H1 (cell line): ENCODE data around the gene SCYGR4. TPM values are rescaled to one million over a fixed set of nuclear protein-coding genes. Genes with fewer than 3 reads are reported as not detected.

ENCODE experiments used
- CTCF ChIA-PET: fragments of 300-600 bp; sonication (Branson Sonifier 250); formaldehyde crosslinking; loops from one replicate; lab custom pipeline; 2021; ENCODE audit not compliant: partially characterized antibody; lab: Charles Lee
- POLR2A ChIA-PET: fragments of 300-600 bp; sonication (Branson Sonifier 250); formaldehyde crosslinking; loops from one replicate; lab custom pipeline; 2021; ENCODE audit warnings: inconsistent platforms; ENCODE audit not compliant: partially characterized antibody; lab: Charles Lee
- DNase-seq, 2 experiments: peaks; one replicate each; pipeline versions ENCODE4 v3.0.0 to v3.0.0-alpha.2; 2010 to 2022; ENCODE audit warnings: low spot score in 2 of 2, low read depth in 1 of 2, mixed read lengths in 1 of 2
- FAIRE-seq: peaks from 2 replicates; lab custom pipeline; 2011; peaks lifted over from hg19 to GRCh38; lab: Jason Lieb, UNC
- H2AFZ ChIP-seq: 2 replicates; pipeline ENCODE4 v1.8.1; 2012; ENCODE audit warnings: low read length, inconsistent platforms
- H2AK5ac ChIP-seq: 2 replicates; pipeline ENCODE4 v1.6.1; 2013; ENCODE audit warnings: low read depth, low read length
- H2BK120ac ChIP-seq: replicated peaks from 2 replicates; pipeline ENCODE3; 2013; ENCODE audit warnings: low read depth, low read length, inconsistent platforms
- H2BK12ac ChIP-seq: 2 replicates; pipeline ENCODE4 v1.6.1; 2013; ENCODE audit warnings: low read depth, low read length
- H2BK15ac ChIP-seq: 2 replicates; pipeline ENCODE4 v1.6.1; 2013; ENCODE audit warnings: low read length
- H2BK20ac ChIP-seq: 2 replicates; pipeline ENCODE4 v1.6.1; 2013; ENCODE audit warnings: low read length
- H2BK5ac ChIP-seq: 2 replicates; pipeline ENCODE4 v1.6.1; 2013; ENCODE audit warnings: low read depth, low read length
- H3K14ac ChIP-seq: 2 replicates; pipeline ENCODE4 v1.6.1; 2013; ENCODE audit warnings: inconsistent platforms; ENCODE audit not compliant: insufficient read length
- H3K18ac ChIP-seq: 2 replicates; pipeline ENCODE4 v1.6.1; 2013; ENCODE audit warnings: low read length; ENCODE audit errors: extremely low read depth
- H3K23ac ChIP-seq: 2 replicates; pipeline ENCODE4 v1.6.1; 2013; ENCODE audit warnings: inconsistent platforms; ENCODE audit not compliant: insufficient read length
- H3K23me2 ChIP-seq: 2 replicates; pipeline ENCODE4 v1.6.1; 2013; ENCODE audit warnings: low read depth, low read length
- H3K27ac ChIP-seq: 2 replicates; pipeline ENCODE4 v1.6.1; 2011; ENCODE audit warnings: low read depth, low read length, inconsistent platforms
- H3K27me3 ChIP-seq, 4 experiments: replicated peaks in 1 of 4; 1 replicate in 1 of 4; 2 replicates in 3 of 4; pipeline versions ENCODE4 v1.6.1 to v1.8.1; 2011 to 2013; ENCODE audit warnings: low read length in 3 of 4, mild to moderate bottlenecking in 3 of 4, inconsistent platforms in 2 of 4, mixed read lengths in 2 of 4, moderate library complexity in 1 of 4; ENCODE audit not compliant: control insufficient read depth in 3 of 4, insufficient read depth in 3 of 4; ENCODE audit errors: extremely low read depth in 1 of 4
- H3K36me3 ChIP-seq, 4 experiments: 2 replicates each; pipeline versions ENCODE4 v1.6.1 to v1.8.1; 2011 to 2013; ENCODE audit warnings: mild to moderate bottlenecking in 4 of 4, low read length in 3 of 4, moderate library complexity in 2 of 4, control low read depth in 1 of 4, inconsistent platforms in 1 of 4; ENCODE audit not compliant: insufficient read depth in 4 of 4, control insufficient read depth in 2 of 4
- H3K4ac ChIP-seq: replicated peaks from 2 replicates; pipeline ENCODE3; 2013; ENCODE audit warnings: low read length, low read depth, mixed read lengths, inconsistent platforms; ENCODE audit not compliant: insufficient read length
- H3K4me1 ChIP-seq, 4 experiments: replicated peaks in 1 of 4; 1 replicate in 1 of 4; 2 replicates in 3 of 4; pipeline versions ENCODE4 v1.6.1 to v1.8.1; 2011 to 2013; ENCODE audit warnings: low read length in 3 of 4, inconsistent platforms in 2 of 4, mixed read lengths in 1 of 4; ENCODE audit not compliant: insufficient read depth in 4 of 4, control insufficient read depth in 3 of 4
- H3K4me2 ChIP-seq, 2 experiments: 2 replicates each; pipeline versions ENCODE4 v1.6.1 to v1.8.1; 2011 to 2013; ENCODE audit warnings: low read depth in 2 of 2, low read length in 2 of 2, control low read depth in 1 of 2, inconsistent platforms in 1 of 2, mild to moderate bottlenecking in 1 of 2; ENCODE audit not compliant: insufficient read depth in 1 of 2
- H3K4me3 ChIP-seq, 4 experiments: fragments of 200-600, 300-600 bp in 1 of 4; sonication (generic), shearing (Covaris generic), sonication (Bioruptor Twin) in 1 of 4; 2 replicates each; pipeline versions ENCODE4 v1.5.1 to v1.8.1; 2011 to 2016; ENCODE audit warnings: low read length in 4 of 4, low read depth in 3 of 4, control low read depth in 2 of 4, inconsistent platforms in 2 of 4, mild to moderate bottlenecking in 2 of 4, mixed read lengths in 1 of 4, moderate library complexity in 1 of 4; ENCODE audit not compliant: insufficient read depth in 2 of 4; ENCODE audit errors: extremely low read depth in 1 of 4
- H3K56ac ChIP-seq: replicated peaks from 2 replicates; pipeline ENCODE3; 2013; ENCODE audit warnings: low read depth, mild to moderate bottlenecking, mixed read lengths, low read length, inconsistent platforms; ENCODE audit not compliant: insufficient read length
- H3K79me1 ChIP-seq: 2 replicates; pipeline ENCODE4 v1.6.1; 2013; ENCODE audit warnings: low read depth, low read length, control low read depth
- H3K79me2 ChIP-seq, 2 experiments: 2 replicates each; pipeline versions ENCODE4 v1.6.1 to v1.8.1; 2012 to 2013; ENCODE audit warnings: low read length in 2 of 2, mild to moderate bottlenecking in 2 of 2, inconsistent platforms in 1 of 2; ENCODE audit not compliant: insufficient read depth in 2 of 2, control insufficient read depth in 1 of 2
- H3K9ac ChIP-seq, 4 experiments: replicated peaks in 1 of 4; 1 replicate in 1 of 4; 2 replicates in 3 of 4; pipeline versions ENCODE4 v1.6.1 to v1.8.1; 2011 to 2013; ENCODE audit warnings: low read depth in 3 of 4, low read length in 3 of 4, control low read depth in 2 of 4, mild to moderate bottlenecking in 2 of 4, moderate library complexity in 2 of 4, inconsistent platforms in 1 of 4; ENCODE audit errors: extremely low read depth in 1 of 4
- H3K9me3 ChIP-seq, 2 experiments: 2 replicates each; pipeline versions ENCODE4 v1.6.1 to v1.8.1; 2012 to 2013; ENCODE audit warnings: mild to moderate bottlenecking in 2 of 2, moderate library complexity in 2 of 2, control low read depth in 1 of 2, inconsistent platforms in 1 of 2, low read depth in 1 of 2, low read length in 1 of 2, mixed read lengths in 1 of 2; ENCODE audit not compliant: insufficient read depth in 2 of 2
- H4K20me1 ChIP-seq, 2 experiments: replicated peaks in 1 of 2; 2 replicates each; pipeline versions ENCODE3 to v1.8.1; 2011 to 2013; ENCODE audit warnings: inconsistent platforms in 2 of 2, low read length in 2 of 2, mild to moderate bottlenecking in 1 of 2; ENCODE audit not compliant: insufficient read depth in 2 of 2, control insufficient read depth in 1 of 2
- H4K5ac ChIP-seq: 2 replicates; pipeline ENCODE4 v1.6.1; 2013; ENCODE audit warnings: low read length, low read depth, mixed read lengths, inconsistent platforms; ENCODE audit not compliant: insufficient read length
- H4K8ac ChIP-seq: 2 replicates; pipeline ENCODE4 v1.8.0; 2013; ENCODE audit warnings: mild to moderate bottlenecking, moderate library complexity, low read length, inconsistent platforms; ENCODE audit not compliant: insufficient read depth; ENCODE audit errors: extremely low read depth
- H4K91ac ChIP-seq: replicated peaks from 2 replicates; pipeline ENCODE3; 2013; ENCODE audit warnings: low read length, mixed read lengths, inconsistent platforms; ENCODE audit not compliant: insufficient read length
- EZH2 ChIP-seq: fragments of 200-600 bp; sonication (generic); IDR thresholded peaks from 2 replicates; pipeline ENCODE4 v1.7.1; 2012; ENCODE audit warnings: low read depth, mild to moderate bottlenecking, moderate library complexity, low read length, inconsistent platforms; ENCODE audit not compliant: severe bottlenecking
- GTF2F1 ChIP-seq: IDR thresholded peaks from 2 replicates; pipeline ENCODE4 v1.6.1; 2012; ENCODE audit warnings: low read depth, low read length, improper control_type of control experiment, borderline replicate concordance
- KDM4A ChIP-seq: IDR thresholded peaks from one replicate; pipeline ENCODE4 v1.7.1; 2012; ENCODE audit warnings: low read depth, mild to moderate bottlenecking, moderate library complexity, low read length, inconsistent platforms; ENCODE audit not compliant: severe bottlenecking
- RNF2 ChIP-seq: fragments of 200-900, 300-1000 bp; sonication (generic); IDR thresholded peaks from 2 replicates; pipeline ENCODE4 v1.7.1; 2016; ENCODE audit warnings: borderline replicate concordance, low read depth, mild to moderate bottlenecking, antibody characterized with exemption, low read length; ENCODE audit not compliant: poor library complexity, severe bottlenecking; ENCODE audit errors: missing control alignments
- SUZ12 ChIP-seq: fragments of 200-600 bp; sonication (generic); IDR thresholded peaks from 2 replicates; pipeline ENCODE4 v1.6.1; 2012; ENCODE audit warnings: mild to moderate bottlenecking, inconsistent platforms, low read length, moderate library complexity, mixed read lengths
- TAF7 ChIP-seq: optimal IDR thresholded peaks from 2 replicates; pipeline ENCODE3; 2011; ENCODE audit warnings: low read depth, mild to moderate bottlenecking, inconsistent platforms, low read length, moderate library complexity, borderline replicate concordance
- TBP ChIP-seq: IDR thresholded peaks from 2 replicates; pipeline ENCODE4 v1.6.1; 2011; ENCODE audit warnings: low read depth, low read length, improper control_type of control experiment
- YY1 ChIP-seq: IDR thresholded peaks from 2 replicates; pipeline ENCODE4 v1.6.1; 2011; ENCODE audit warnings: low read depth, mild to moderate bottlenecking, low read length
- WGBS, 2 experiments: shearing (Covaris generic) in 1 of 2; methylation state at CpG; one replicate each; pipeline versions ENCODE4 v1.1.6 to v1.1.7; 2013 to 2015; ENCODE audit warnings: low lambda C conversion rate in 2 of 2, mixed read lengths in 2 of 2, inconsistent platforms in 1 of 2, low coverage in 1 of 2, missing lambda C conversion rate in 1 of 2; ENCODE audit not compliant: insufficient replicate concordance in 2 of 2, insufficient coverage in 1 of 2, insufficient read length in 1 of 2; ENCODE audit errors: extremely low coverage in 1 of 2, missing lambda C conversion rate in 1 of 2; 5-methylcytosine and 5-hydroxymethylcytosine counted together
- polyA plus RNA-seq, 7 experiments: library from polyadenylated mRNA; depleted of rRNA in 3 of 7; stranded (reverse) in 5 of 7; unstranded in 2 of 7; fragments of >200 nt in 5 of 7; fragments of 200-250 nt in 2 of 7; gene quantifications; 1 replicate in 5 of 7; 2 replicates in 1 of 7; 4 replicates in 1 of 7; pipeline versions ENCODE4 v1.2.1 to v1.2.3, GENCODE V29; 2011 to 2013; ENCODE audit warnings: missing spikeins in 2 of 7, mixed read lengths in 2 of 7
- total RNA-seq: library from RNA; stranded (reverse); fragmentation: NEBNext Ultra II Directional; extraction: Animal tissue kit (Norgen Biotek cat#: 25700); gene quantifications from 2 replicates; pipeline ENCODE4 v1.2.1, GENCODE V29; 2021
- TF ChIP-seq, protein P1 (sequence below): IDR thresholded peaks from 2 replicates; pipeline ENCODE4 v1.6.1; 2012; ENCODE audit warnings: inconsistent platforms
- TF ChIP-seq, protein P2 (sequence below), 3 experiments: IDR thresholded peaks; 1 replicate in 2 of 3; 2 replicates in 1 of 3; pipeline versions ENCODE4 v1.5.1 to v1.6.1; 2011; ENCODE audit warnings: low read length in 3 of 3, mild to moderate bottlenecking in 3 of 3, inconsistent platforms in 2 of 3, low read depth in 1 of 3, moderate library complexity in 1 of 3; ENCODE audit not compliant: insufficient read depth in 1 of 3; ENCODE audit errors: control extremely low read depth in 1 of 3

The SCYGR4 gene
- total and polyA plus RNA-seq, 2 of the 8 experiments (the other 6 are each of a cell fraction or from before 2014, with no cell fraction given), result not detected

DNA sequence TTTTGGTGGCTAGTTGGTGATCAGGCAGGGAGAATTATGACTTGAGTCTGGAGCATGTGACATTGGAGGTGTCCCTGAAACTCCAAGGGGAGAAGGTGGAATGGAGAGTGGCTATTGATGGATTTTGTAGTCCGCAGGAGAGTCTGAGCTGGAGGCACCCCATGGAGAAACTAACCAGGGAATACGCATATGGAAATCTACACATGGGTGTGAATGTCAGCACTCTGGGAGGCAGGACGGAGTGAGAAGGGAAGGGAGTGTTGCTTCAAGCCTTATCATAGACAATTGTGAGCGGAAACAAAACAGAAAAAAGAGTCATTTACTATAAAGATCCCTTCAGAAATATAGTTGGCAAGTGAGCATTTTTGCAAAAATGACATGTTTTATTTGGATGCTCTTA lies 667 bp upstream of the SCYGR4 start:
- no peak overlapping the region for H3K23ac ChIP-seq
- ChIA-PET CTCF (interaction anchor here (0.9 to 1.5 kb wide), 4 partner anchors 10 to 156 kb away, joined by 3 read pairs; no protein-coding TSS in a partner anchor), POLR2A (interaction anchor here (0.6 kb wide), 1 partner anchor 205 kb away, joined by 3 read pairs; no protein-coding TSS in a partner anchor)
- no peak for FAIRE-seq
- no peak overlapping the region for H2BK5ac ChIP-seq
- no peak overlapping the region for H2BK20ac ChIP-seq
- H3K36me3 ChIP-seq, result no peaks in the 10 kb centered on the region
- 0 out of 2 replicates have a peak, but pooled peaks cover 3% of the 10 kb centered on the region for H3K23me2 ChIP-seq
- H3K79me1 ChIP-seq, result no peaks in the 10 kb centered on the region
- no peak overlapping the region for H4K8ac ChIP-seq
- no peak overlapping the region for H2BK12ac ChIP-seq
- no peak overlapping the region for H2BK120ac ChIP-seq
- H4K91ac ChIP-seq, result no peak overlapping the region
- no peak for DNase-seq
- no peak overlapping the region for H3K9ac ChIP-seq
- H3K27me3 ChIP-seq, result no peaks in the 10 kb centered on the region
- H4K5ac ChIP-seq, result no peak overlapping the region
- no peak overlapping the region for H3K4me3 ChIP-seq
- no peak overlapping the region for H3K4ac ChIP-seq
- H4K20me1 ChIP-seq, result no peaks in the 10 kb centered on the region
- no peak overlapping the region for H3K14ac ChIP-seq
- H2AK5ac ChIP-seq, result no peak overlapping the region
- no peak overlapping the region for H3K18ac ChIP-seq
- no peaks in the 10 kb centered on the region for H3K79me2 ChIP-seq
- no peak overlapping the region for H2AFZ ChIP-seq
- H3K27ac ChIP-seq, result no peak overlapping the region
- H2BK15ac ChIP-seq, result no peak overlapping the region
- peaks cover 0 to 7% (median 3%) of the 10 kb centered on the region in 4 experiments; a peak in 2 of 7 replicates for H3K4me1 ChIP-seq
- H3K56ac ChIP-seq, result no peak overlapping the region
- H3K9me3 ChIP-seq, result no peaks in the 10 kb centered on the region
- no peak overlapping the region for H3K4me2 ChIP-seq
- WGBS, 2 experiments, result 54% methylated on average over 4 of the region's 4 CpGs; no CpG with 5 or more reads in 1 of the 2 experiments
- TF ChIP-seq SUZ12 (no peak), RNF2 (no peak), KDM4A (no peak), GTF2F1 (no peak), YY1 (no peak), EZH2 (no peak), TAF7 (no peak), TBP (no peak)
- TF ChIP-seq, protein P1, sequence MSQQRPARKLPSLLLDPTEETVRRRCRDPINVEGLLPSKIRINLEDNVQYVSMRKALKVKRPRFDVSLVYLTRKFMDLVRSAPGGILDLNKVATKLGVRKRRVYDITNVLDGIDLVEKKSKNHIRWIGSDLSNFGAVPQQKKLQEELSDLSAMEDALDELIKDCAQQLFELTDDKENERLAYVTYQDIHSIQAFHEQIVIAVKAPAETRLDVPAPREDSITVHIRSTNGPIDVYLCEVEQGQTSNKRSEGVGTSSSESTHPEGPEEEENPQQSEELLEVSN, result no peak
- TF ChIP-seq, protein P2, sequence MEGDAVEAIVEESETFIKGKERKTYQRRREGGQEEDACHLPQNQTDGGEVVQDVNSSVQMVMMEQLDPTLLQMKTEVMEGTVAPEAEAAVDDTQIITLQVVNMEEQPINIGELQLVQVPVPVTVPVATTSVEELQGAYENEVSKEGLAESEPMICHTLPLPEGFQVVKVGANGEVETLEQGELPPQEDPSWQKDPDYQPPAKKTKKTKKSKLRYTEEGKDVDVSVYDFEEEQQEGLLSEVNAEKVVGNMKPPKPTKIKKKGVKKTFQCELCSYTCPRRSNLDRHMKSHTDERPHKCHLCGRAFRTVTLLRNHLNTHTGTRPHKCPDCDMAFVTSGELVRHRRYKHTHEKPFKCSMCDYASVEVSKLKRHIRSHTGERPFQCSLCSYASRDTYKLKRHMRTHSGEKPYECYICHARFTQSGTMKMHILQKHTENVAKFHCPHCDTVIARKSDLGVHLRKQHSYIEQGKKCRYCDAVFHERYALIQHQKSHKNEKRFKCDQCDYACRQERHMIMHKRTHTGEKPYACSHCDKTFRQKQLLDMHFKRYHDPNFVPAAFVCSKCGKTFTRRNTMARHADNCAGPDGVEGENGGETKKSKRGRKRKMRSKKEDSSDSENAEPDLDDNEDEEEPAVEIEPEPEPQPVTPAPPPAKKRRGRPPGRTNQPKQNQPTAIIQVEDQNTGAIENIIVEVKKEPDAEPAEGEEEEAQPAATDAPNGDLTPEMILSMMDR (IDR thresholded peaks at IDR 0.05; ENCODE audit: control extremely low read depth in 1 of 3, insufficient read depth in 1 of 3, low read depth in 1 of 3, low read length in 3 of 3), result no peak
